Trophoblast cell (in vitro differentiated cells and primary cell): ENCODE results near the gene RFX3.
A peak's percentile ranks its signal among the peaks of the same experiment; 100 is the strongest.

Experiments
- DNase-seq, 2 donors: peaks; one replicate each; pipeline ENCODE4 v3.0.0-alpha.2; 2016
- H2AFZ ChIP-seq: 2 replicates; pipeline ENCODE4 v1.6.1; 2013; ENCODE audit warnings: low read length, moderate library complexity, mild to moderate bottlenecking; ENCODE audit not compliant: insufficient read depth, poor library complexity
- H2AK5ac ChIP-seq: 2 replicates; pipeline ENCODE4 v1.6.1; 2013; ENCODE audit warnings: mild to moderate bottlenecking, low read length
- H2BK120ac ChIP-seq: 2 replicates; pipeline ENCODE4 v1.6.1; 2013; ENCODE audit warnings: low read length, mild to moderate bottlenecking, moderate library complexity; ENCODE audit not compliant: insufficient read depth, poor library complexity
- H2BK12ac ChIP-seq: 2 replicates; pipeline ENCODE4 v1.6.1; 2013; ENCODE audit warnings: mild to moderate bottlenecking, low read length, moderate library complexity
- H2BK5ac ChIP-seq: 2 replicates; pipeline ENCODE4 v1.6.1; 2013; ENCODE audit warnings: low read length, low read depth, moderate library complexity, mild to moderate bottlenecking; ENCODE audit not compliant: poor library complexity
- H3K14ac ChIP-seq: 2 replicates; pipeline ENCODE4 v1.6.1; 2013; ENCODE audit warnings: mild to moderate bottlenecking, low read length
- H3K18ac ChIP-seq: 2 replicates; pipeline ENCODE4 v1.6.1; 2013; ENCODE audit warnings: mild to moderate bottlenecking, low read length
- H3K23ac ChIP-seq: 2 replicates; pipeline ENCODE4 v1.6.1; 2013; ENCODE audit warnings: low read length
- H3K27ac ChIP-seq: 2 replicates; pipeline ENCODE4 v1.5.1; 2013; ENCODE audit warnings: low read depth, mild to moderate bottlenecking, inconsistent platforms, low read length, moderate library complexity
- H3K27me3 ChIP-seq: 2 replicates; pipeline ENCODE4 v1.6.1; 2013; ENCODE audit warnings: inconsistent platforms, mild to moderate bottlenecking, low read length, moderate library complexity; ENCODE audit not compliant: insufficient read depth
- H3K36me3 ChIP-seq, 2 experiments: 1 replicate in 1 of 2; 2 replicates in 1 of 2; pipeline ENCODE4 v1.6.1; 2013; ENCODE audit warnings: low read length in 2 of 2, mild to moderate bottlenecking in 2 of 2, moderate library complexity in 1 of 2; ENCODE audit not compliant: insufficient read depth in 2 of 2, control insufficient read depth in 1 of 2
- H3K4ac ChIP-seq: 2 replicates; pipeline ENCODE4 v1.6.1; 2013; ENCODE audit warnings: low read depth, mild to moderate bottlenecking, low read length, moderate library complexity
- H3K4me1 ChIP-seq, 2 experiments: 1 replicate in 1 of 2; 2 replicates in 1 of 2; pipeline ENCODE4 v1.6.1; 2013; ENCODE audit warnings: low read length in 2 of 2, mild to moderate bottlenecking in 2 of 2, moderate library complexity in 1 of 2; ENCODE audit not compliant: insufficient read depth in 2 of 2, control insufficient read depth in 1 of 2
- H3K4me2 ChIP-seq: 2 replicates; pipeline ENCODE4 v1.6.1; 2013; ENCODE audit warnings: inconsistent platforms, mild to moderate bottlenecking, low read length, moderate library complexity
- H3K4me3 ChIP-seq: 2 replicates; pipeline ENCODE4 v1.5.1; 2013; ENCODE audit warnings: mild to moderate bottlenecking, low read depth, low read length, inconsistent platforms
- H3K79me1 ChIP-seq: one replicate; pipeline ENCODE4 v1.6.1; 2013; ENCODE audit warnings: low read length
- H3K79me2 ChIP-seq: 2 replicates; pipeline ENCODE4 v1.6.1; 2013; ENCODE audit warnings: low read length, mild to moderate bottlenecking; ENCODE audit not compliant: control insufficient read depth, insufficient read depth, poor library complexity
- H3K9ac ChIP-seq: 2 replicates; pipeline ENCODE4 v1.6.1; 2013; ENCODE audit warnings: mild to moderate bottlenecking, low read length
- H3K9me3 ChIP-seq: 2 replicates; pipeline ENCODE4 v1.6.1; 2013; ENCODE audit warnings: low read depth, mild to moderate bottlenecking, control low read depth, inconsistent platforms, low read length; ENCODE audit not compliant: insufficient read depth
- H4K12ac ChIP-seq: 2 replicates; pipeline ENCODE4 v1.6.1; 2013; ENCODE audit warnings: low read depth, mild to moderate bottlenecking, low read length, moderate library complexity
- H4K8ac ChIP-seq: 2 replicates; pipeline ENCODE4 v1.6.1; 2013; ENCODE audit warnings: low read depth, mild to moderate bottlenecking, low read length, moderate library complexity
- H4K91ac ChIP-seq: one replicate; pipeline ENCODE4 v1.6.1; 2013; ENCODE audit warnings: low read depth, mild to moderate bottlenecking, low read length, moderate library complexity
- WGBS: extraction: QIAGEN DNeasy Blood & Tissue Kit; methylation state at CpG from one replicate; pipeline ENCODE4 v1.1.7; 2013; ENCODE audit warnings: missing lambda C conversion rate; ENCODE audit not compliant: insufficient read length, insufficient coverage; ENCODE audit errors: extremely low coverage; 5-methylcytosine and 5-hydroxymethylcytosine counted together

RFX3 gene

DNA sequence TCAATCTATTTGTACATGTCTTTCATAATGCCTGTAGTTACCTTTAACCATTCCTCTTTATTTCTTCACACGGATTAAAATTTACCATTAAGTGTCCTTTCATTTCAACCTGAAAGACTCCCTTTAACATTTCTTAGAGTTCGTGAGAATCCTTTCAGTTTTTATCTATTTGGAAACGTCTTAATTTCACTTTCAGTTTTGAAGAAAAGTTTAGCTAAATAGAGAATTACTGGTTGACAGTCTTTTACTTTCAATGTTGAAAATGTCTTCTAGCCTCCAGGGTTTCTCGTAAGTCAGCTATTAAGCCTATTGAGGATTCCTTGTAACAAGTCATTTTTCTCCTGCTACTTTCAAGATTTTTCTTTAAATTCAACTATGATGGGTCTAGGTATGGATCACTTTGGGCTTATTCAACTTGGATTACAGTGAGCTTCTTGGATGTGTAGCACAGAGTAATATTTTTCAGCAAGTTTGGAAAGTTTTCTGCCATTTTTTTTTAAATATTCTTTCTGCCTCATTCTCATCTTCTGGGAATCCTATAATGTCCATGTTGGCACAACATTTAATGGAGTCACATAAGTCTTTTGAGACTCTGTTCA, 48.5 kb downstream of the RFX3 start:
- no peak for DNase-seq
- Histone ChIP-seq H3K4me1 (peaks cover 5 to 7% of the 10 kb centered on the region in 2 experiments), H3K27ac (no peak overlapping the region), H4K8ac (no peak overlapping the region), H4K91ac (no peak overlapping the region), H3K79me2 (no peaks in the 10 kb centered on the region), H2BK120ac (no peak overlapping the region), H2BK5ac (no peak overlapping the region), H3K9ac (no peak overlapping the region), H4K12ac (no peak overlapping the region), H2BK12ac (no peak overlapping the region), H3K27me3 (no peaks in the 10 kb centered on the region), H3K36me3 (no peaks in the 10 kb centered on the region), H3K4me2 (no peak overlapping the region), H3K23ac (no peak overlapping the region), H3K4me3 (no peak overlapping the region), H3K79me1 (peaks cover 3% of the 10 kb centered on the region), H3K14ac (no peak overlapping the region), H3K4ac (no peak overlapping the region), H3K9me3 (no peaks in the 10 kb centered on the region), H2AFZ (no peak overlapping the region), H3K18ac (no peak overlapping the region), H2AK5ac (no peak overlapping the region)
- no CpG with 5 or more reads among the region's 4 CpGs for WGBS

DNA sequence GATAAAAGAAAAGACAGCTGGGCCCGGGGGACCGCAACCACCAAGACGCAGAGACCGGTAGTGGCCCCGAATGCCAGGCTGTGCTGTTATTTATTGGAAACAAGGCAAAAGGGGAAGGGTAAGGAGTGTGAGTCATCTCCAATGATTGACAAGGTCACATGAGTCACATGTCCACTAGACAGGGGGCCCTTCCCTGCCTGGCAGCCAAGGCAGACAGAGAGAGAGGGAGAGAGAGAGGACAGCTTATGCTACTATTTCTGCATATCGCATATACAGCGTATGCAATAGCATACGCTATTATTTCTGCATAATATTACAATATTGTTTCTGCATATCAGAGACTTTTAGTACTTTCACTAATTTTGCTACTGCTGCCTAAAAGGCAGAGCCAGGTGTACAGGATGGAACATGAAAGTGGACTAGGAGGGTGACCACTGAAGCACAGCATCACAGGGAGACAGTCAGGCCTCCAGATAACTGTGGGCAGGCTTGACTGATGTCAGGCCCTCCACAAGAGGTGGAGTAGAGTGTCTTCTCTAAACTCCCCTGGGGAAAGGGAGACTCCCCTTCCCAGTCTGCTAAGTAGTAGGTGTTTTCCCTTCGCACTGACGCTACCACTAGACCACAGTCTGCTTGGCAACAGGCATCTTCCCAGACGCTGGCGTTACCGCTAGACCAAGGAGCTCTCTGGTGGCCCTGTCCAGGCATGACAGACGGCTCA, 50.3 kb downstream of the RFX3 start:
- no peak overlapping the region for H4K8ac ChIP-seq
- no peak for DNase-seq
- no peaks in the 10 kb centered on the region for H3K9me3 ChIP-seq
- H3K36me3 ChIP-seq = no peaks in the 10 kb centered on the region
- H2BK12ac ChIP-seq = no peak overlapping the region
- no peaks in the 10 kb centered on the region for H3K27me3 ChIP-seq
- no peak overlapping the region for H2AK5ac ChIP-seq
- H3K4me2 ChIP-seq = no peak overlapping the region
- no peak overlapping the region for H3K4ac ChIP-seq
- no peak overlapping the region for H2BK5ac ChIP-seq
- no peak overlapping the region for H2AFZ ChIP-seq
- H3K79me1 ChIP-seq = peaks cover 3% of the 10 kb centered on the region
- H3K23ac ChIP-seq = no peak overlapping the region
- no peak overlapping the region for H3K18ac ChIP-seq
- peaks cover 5 to 7% of the 10 kb centered on the region in 2 experiments for H3K4me1 ChIP-seq
- no peak overlapping the region for H3K14ac ChIP-seq
- H3K9ac ChIP-seq = no peak overlapping the region
- no CpG with 5 or more reads among the region's 14 CpGs for WGBS
- H3K27ac ChIP-seq = no peak overlapping the region
- no peak overlapping the region for H4K91ac ChIP-seq
- H3K79me2 ChIP-seq = no peaks in the 10 kb centered on the region
- peak overlapping the region; percentile 54 for H2BK120ac ChIP-seq
- no peak overlapping the region for H4K12ac ChIP-seq
- no peak overlapping the region for H3K4me3 ChIP-seq

DNA sequence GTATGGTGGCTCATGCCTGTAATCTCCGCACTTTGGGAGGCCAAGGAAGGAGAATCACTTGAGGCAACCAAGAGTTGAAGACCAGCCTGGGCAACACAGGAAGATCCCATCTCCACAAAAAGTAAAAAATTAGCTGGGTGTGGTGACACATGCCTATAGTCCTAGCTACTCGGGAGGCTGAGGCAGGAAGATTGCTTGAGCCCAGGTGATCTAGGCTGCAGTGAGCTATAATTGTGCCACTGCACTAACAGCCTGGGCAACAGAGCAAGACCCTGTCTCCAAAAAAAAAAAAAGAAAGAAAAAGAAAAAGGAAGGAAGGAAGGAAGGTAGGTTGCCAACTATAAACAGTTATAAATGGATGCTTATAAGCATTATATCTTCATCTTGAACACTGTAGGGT, 51.0 kb downstream of the RFX3 start:
- Histone ChIP-seq H3K79me2 (no peaks in the 10 kb centered on the region), H3K14ac (no peak overlapping the region), H3K4me3 (no peak overlapping the region), H3K27me3 (no peaks in the 10 kb centered on the region), H3K9me3 (no peaks in the 10 kb centered on the region), H4K91ac (no peak overlapping the region), H4K8ac (no peak overlapping the region), H3K23ac (no peak overlapping the region), H3K36me3 (no peaks in the 10 kb centered on the region), H3K79me1 (peaks cover 3% of the 10 kb centered on the region), H3K27ac (no peak overlapping the region), H2AFZ (no peak overlapping the region), H2BK12ac (peak overlapping the region; percentile 2), H3K4ac (no peak overlapping the region), H3K4me2 (no peak overlapping the region), H2BK120ac (no peak overlapping the region), H2AK5ac (no peak overlapping the region), H4K12ac (no peak overlapping the region), H2BK5ac (no peak overlapping the region), H3K9ac (no peak overlapping the region), H3K4me1 (peaks cover 5 to 7% of the 10 kb centered on the region in 2 experiments), H3K18ac (no peak overlapping the region)
- no peak for DNase-seq
- no CpG with 5 or more reads among the region's 2 CpGs for WGBS

DNA sequence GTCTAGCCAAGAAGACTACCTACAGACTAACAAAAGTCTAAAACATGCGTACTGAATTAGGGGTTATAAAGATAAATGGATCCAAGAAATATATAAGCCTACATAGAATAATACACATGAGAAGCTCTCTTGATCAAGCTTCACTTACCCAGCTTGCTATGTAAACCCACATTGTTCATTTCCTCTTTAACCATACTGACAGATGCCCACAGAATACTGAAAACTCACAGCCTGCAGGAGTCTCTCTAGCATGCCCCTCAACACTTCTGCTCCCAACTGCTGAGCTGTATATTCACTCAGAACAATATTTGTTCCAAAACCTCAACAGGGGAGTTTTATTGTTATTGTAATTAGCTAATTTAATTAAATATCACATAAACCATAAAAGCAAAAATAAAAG, 52.4 kb downstream of the RFX3 start:
- Histone ChIP-seq H2BK120ac (no peak overlapping the region), H2AK5ac (no peak overlapping the region), H4K12ac (no peak overlapping the region), H3K36me3 (no peaks in the 10 kb centered on the region), H3K14ac (no peak overlapping the region), H2AFZ (no peak overlapping the region), H3K4me2 (no peak overlapping the region), H3K18ac (no peak overlapping the region), H3K79me1 (no peaks in the 10 kb centered on the region), H3K4me1 (peaks cover 4 to 5% of the 10 kb centered on the region in 2 experiments), H3K9ac (no peak overlapping the region), H2BK5ac (no peak overlapping the region), H4K8ac (no peak overlapping the region), H4K91ac (no peak overlapping the region), H3K27me3 (no peaks in the 10 kb centered on the region), H3K23ac (no peak overlapping the region), H3K9me3 (no peaks in the 10 kb centered on the region), H3K4ac (no peak overlapping the region), H3K79me2 (no peaks in the 10 kb centered on the region), H2BK12ac (no peak overlapping the region), H3K27ac (no peak overlapping the region), H3K4me3 (no peak overlapping the region)
- DNase-seq = no peak
- no CpG with 5 or more reads among the region's 1 CpG for WGBS
